ENCODE results near the gene UBE2E3.

The UBE2E3 gene

DNA sequence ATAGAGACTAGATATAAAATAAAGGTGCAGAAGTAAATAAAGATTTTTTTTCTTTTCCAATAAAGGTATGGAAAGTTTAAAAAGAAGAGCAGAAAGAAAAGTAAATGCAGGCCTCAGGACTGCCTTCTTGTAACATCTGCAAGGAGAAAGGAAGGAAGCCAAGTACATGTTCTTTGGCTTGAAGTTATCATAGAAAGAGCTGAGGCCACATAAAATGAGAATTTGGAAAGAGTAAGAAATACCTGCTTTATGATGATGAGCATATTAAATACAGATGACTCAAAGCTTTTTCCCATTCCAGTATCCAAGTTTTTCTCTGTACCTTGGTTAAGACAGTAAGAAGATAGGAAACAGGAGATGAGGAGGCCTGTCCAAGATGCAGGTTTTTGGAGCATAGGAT is 25.3 kb upstream of the UBE2E3 start:
- no peak for TF ChIP-seq CTCF (conservative IDR thresholded peaks at IDR 0.05; ENCODE audit: low read depth)
- H3K27ac ChIP-seq: no peak overlapping the region
- no peak for DNase-seq (ENCODE audit: low spot score)
- CTCF ChIA-PET: interaction anchor here (0.6 kb wide), 1 partner anchor 38 kb away, joined by 3 read pairs; no protein-coding TSS in a partner anchor
- POLR2A ChIA-PET (ENCODE audit: low non-redundant PET): no interaction called here

GRCh38 chr2:180959787-180960186 is 20.6 kb upstream of the UBE2E3 start:
- H3K27ac ChIP-seq: no peak overlapping the region
- ChIA-PET POLR2A (ENCODE audit: low non-redundant PET) (no interaction called here), CTCF (no interaction called here)
- DNase-seq (ENCODE audit: low spot score): no peak
- TF ChIP-seq CTCF (conservative IDR thresholded peaks at IDR 0.05; ENCODE audit: low read depth): no peak

- no peak overlapping the region for H3K27ac ChIP-seq
- POLR2A ChIA-PET (ENCODE audit: low non-redundant PET): no interaction called here
- TF ChIP-seq CTCF (conservative IDR thresholded peaks at IDR 0.05; ENCODE audit: low read depth): no peak
- DNase-seq (ENCODE audit: low spot score): no peak
- CTCF ChIA-PET: no interaction called here
These were observed 19.4 kb upstream of the UBE2E3 start for GRCh38 chr2:180960982-180961381.

DNA sequence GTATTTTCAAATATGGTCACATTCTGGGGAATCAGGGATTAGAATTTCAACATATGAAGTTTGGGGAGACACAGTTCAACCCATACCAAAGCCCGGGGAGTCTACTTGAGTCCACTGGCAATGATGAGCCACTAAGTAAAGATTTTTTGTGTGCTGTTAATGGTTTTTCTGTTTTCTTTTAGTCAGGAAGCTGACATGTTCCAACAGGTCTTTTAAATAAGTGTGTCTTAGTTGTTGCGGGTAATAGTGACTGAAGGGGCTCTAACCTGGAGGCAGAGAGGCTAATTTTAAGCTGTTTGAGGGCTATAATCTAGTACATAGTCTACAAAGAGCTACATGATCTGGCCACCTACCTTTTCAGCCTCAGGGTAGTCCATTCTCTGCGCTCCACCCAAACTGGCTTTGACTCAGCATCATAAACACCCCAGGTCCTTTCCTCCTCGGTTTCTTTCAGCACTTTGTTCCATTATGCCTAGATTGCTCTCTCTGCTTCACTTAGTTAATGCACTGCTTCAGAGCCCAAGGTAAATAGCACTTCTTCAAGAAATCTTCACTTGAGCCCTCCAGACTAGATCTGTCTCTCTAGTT is 17.6 kb upstream of the UBE2E3 start:
- TF ChIP-seq CTCF (conservative IDR thresholded peaks at IDR 0.05; ENCODE audit: low read depth): no peak
- no peak overlapping the region for H3K27ac ChIP-seq
- POLR2A ChIA-PET (ENCODE audit: low non-redundant PET): no interaction called here
- CTCF ChIA-PET: no interaction called here
- peak; percentile 21 for DNase-seq (ENCODE audit: low spot score)

DNA sequence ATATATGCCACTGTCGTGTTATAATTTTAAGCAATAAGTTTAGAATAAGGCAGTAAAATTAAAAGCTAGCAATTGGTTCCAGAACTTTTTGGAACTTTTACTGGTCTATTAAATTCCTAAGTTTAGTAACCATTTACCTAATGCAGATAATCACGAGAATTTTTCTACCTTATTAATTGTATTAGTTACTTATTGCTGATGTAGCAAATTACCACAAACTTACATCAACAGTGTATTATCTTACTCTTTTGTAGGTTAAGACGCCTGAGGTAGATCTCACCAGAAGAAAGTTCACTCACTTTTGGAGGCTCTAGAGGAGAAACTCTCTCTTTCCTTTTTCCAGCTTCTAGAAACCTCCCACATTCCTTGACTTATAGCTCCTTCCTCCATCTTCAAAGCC is 14.0 kb upstream of the UBE2E3 start:
- POLR2A ChIA-PET (ENCODE audit: low non-redundant PET): no interaction called here
- no peak for TF ChIP-seq CTCF (conservative IDR thresholded peaks at IDR 0.05; ENCODE audit: low read depth)
- no peak for DNase-seq (ENCODE audit: low spot score)
- CTCF ChIA-PET: no interaction called here
- no peak overlapping the region for H3K27ac ChIP-seq

GRCh38 chr2:180969124-180969523 is 11.3 kb upstream of the UBE2E3 start:
- H3K27ac ChIP-seq: no peak overlapping the region
- no peak for DNase-seq (ENCODE audit: low spot score)
- no peak for TF ChIP-seq CTCF (conservative IDR thresholded peaks at IDR 0.05; ENCODE audit: low read depth)
- ChIA-PET POLR2A (ENCODE audit: low non-redundant PET) (no interaction called here), CTCF (interaction anchor here (0.7 kb wide), 1 partner anchor 724 kb away, joined by 4 read pairs; no protein-coding TSS in a partner anchor)

Data from RWPE1 (cell line).